Esophagus muscularis mucosa (tissue), 4 donors: ENCODE measurements around the gene DDX59.

Experiments used
- EP300 ChIP-seq: sonication (generic); formaldehyde crosslinking; IDR thresholded peaks from one replicate; pipeline ENCODE4 v1.6.1; 2017; ENCODE audit warnings: antibody characterized with exemption
- POLR2A ChIP-seq: fragments of 450-650 bp; IDR thresholded peaks from one replicate; pipeline ENCODE4 v1.6.1; 2017; ENCODE audit warnings: antibody characterized with exemption, moderate library complexity, mild to moderate bottlenecking, low read depth
- POLR2AphosphoS5 ChIP-seq, 2 donors: sonication (generic); formaldehyde crosslinking; IDR thresholded peaks; one replicate each; pipeline ENCODE4 v1.6.1; 2017; ENCODE audit warnings: antibody characterized with exemption in 2 of 2
- TF ChIP-seq, protein P1 (sequence below), 3 experiments: fragments of 200-600 bp in 2 of 3; fragments of 450-650 bp in 1 of 3; sonication (generic) in 2 of 3; IDR thresholded peaks; one replicate each; pipeline ENCODE4 v1.5.1; 2017 to 2019; ENCODE audit warnings: antibody characterized with exemption in 3 of 3, mild to moderate bottlenecking in 2 of 3, moderate library complexity in 1 of 3

- TF ChIP-seq, protein P1, sequence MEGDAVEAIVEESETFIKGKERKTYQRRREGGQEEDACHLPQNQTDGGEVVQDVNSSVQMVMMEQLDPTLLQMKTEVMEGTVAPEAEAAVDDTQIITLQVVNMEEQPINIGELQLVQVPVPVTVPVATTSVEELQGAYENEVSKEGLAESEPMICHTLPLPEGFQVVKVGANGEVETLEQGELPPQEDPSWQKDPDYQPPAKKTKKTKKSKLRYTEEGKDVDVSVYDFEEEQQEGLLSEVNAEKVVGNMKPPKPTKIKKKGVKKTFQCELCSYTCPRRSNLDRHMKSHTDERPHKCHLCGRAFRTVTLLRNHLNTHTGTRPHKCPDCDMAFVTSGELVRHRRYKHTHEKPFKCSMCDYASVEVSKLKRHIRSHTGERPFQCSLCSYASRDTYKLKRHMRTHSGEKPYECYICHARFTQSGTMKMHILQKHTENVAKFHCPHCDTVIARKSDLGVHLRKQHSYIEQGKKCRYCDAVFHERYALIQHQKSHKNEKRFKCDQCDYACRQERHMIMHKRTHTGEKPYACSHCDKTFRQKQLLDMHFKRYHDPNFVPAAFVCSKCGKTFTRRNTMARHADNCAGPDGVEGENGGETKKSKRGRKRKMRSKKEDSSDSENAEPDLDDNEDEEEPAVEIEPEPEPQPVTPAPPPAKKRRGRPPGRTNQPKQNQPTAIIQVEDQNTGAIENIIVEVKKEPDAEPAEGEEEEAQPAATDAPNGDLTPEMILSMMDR (IDR thresholded peaks at IDR 0.05), result no peak
- no peak for TF ChIP-seq POLR2AphosphoS5 (IDR thresholded peaks at IDR 0.05)
- no peak for TF ChIP-seq POLR2A
- TF ChIP-seq EP300, result no peak
Observed at GRCh38 chr1:200671235-200671786, 1.6 kb upstream of the DDX59 start.
